ENCODE data around the gene RAB6B. TPM values are rescaled to one million over a fixed set of nuclear protein-coding genes. Genes with fewer than 3 reads are reported as not detected.

RAB6B gene
- total and polyA plus RNA-seq, 10 donors = 1.3 to 20.4 (median 8.5) TPM

DNA sequence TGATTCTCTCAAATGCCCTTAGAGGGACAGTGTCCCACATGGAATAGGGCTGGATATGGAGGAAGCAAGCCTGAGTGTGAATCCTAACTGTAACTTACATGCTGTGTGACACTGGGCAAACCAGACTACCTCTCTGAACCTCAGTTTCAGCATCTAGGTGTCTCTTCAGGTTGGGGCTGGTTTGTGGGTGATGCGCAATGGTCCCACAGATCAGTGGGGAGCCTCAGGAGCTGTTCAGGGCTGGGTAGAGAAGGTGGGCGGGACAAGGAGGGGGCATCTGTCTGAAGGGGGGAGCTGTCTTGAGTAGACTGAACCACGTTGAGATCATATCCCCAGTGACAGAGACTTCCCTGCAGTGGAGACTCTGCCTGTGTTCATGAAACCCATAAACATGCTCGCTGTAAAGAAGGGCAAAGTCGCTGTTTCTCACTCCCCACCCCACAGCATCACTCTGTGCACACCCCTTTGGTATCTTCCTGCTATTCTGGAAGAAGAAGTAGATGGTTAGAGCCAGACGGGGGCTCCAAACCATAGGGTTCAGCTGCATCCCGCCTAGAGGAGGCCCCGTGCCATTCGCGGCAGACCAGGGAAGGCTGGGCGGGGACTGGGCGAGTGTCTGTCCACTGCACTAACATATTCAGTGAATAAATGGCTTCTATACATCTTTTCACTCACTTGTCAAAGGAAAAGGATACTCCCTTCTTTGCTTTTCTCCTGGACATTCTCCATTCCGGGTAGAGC lies 61.6 kb downstream of the RAB6B start:
- Histone ChIP-seq H3K27ac (no peak overlapping the region), H3K36me3 (peaks cover 0 to 35% (median 1%) of the 10 kb centered on the region in 6 donors), H3K4me3 (no peak overlapping the region), H3K27me3 (replicated peaks in 1 of 7) (no peaks in the 10 kb centered on the region), H3K9me3 (no peaks in the 10 kb centered on the region), H3K4me1 (no peaks in the 10 kb centered on the region)
- DNase-seq = no peak
- TF ChIP-seq, protein P1, sequence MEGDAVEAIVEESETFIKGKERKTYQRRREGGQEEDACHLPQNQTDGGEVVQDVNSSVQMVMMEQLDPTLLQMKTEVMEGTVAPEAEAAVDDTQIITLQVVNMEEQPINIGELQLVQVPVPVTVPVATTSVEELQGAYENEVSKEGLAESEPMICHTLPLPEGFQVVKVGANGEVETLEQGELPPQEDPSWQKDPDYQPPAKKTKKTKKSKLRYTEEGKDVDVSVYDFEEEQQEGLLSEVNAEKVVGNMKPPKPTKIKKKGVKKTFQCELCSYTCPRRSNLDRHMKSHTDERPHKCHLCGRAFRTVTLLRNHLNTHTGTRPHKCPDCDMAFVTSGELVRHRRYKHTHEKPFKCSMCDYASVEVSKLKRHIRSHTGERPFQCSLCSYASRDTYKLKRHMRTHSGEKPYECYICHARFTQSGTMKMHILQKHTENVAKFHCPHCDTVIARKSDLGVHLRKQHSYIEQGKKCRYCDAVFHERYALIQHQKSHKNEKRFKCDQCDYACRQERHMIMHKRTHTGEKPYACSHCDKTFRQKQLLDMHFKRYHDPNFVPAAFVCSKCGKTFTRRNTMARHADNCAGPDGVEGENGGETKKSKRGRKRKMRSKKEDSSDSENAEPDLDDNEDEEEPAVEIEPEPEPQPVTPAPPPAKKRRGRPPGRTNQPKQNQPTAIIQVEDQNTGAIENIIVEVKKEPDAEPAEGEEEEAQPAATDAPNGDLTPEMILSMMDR (IDR thresholded peaks at IDR 0.05 in 8 of 11, conservative IDR thresholded peaks at IDR 0.05 in 3 of 11) = no peak
- TF ChIP-seq POLR2AphosphoS5 (IDR thresholded peaks at IDR 0.05) (no peak), POLR2A (IDR thresholded peaks at IDR 0.05) (no peak)
- 84 to 94% (median 87%) methylated on average over 13 of the region's 13 CpGs for WGBS, 5 donors
- intact Hi-C loops (cut with DNase I; ENCODE audit: low total_unique reads) = no loop called here

DNA sequence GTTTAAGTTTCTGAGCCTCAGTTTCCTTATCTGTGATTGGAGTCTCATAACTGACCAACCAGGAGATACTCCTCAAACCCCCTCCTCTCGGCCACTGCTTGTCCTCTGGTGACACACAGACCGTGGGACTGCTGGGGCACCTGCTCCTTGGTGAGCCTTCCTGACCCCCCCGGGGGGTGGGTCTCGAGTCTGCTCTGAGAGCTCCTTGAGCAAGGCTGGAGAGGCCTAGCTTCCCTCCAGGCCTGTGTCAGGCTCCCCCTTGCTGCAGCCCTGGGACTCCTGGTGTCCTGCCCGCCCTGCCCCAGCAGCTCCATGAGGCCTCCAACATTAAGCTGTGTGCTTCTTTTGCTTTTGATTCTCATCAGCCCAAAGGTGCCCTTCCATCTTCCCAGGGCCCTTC lies 62.4 kb downstream of the RAB6B start:
- Histone ChIP-seq H3K4me3 (no peak overlapping the region), H3K27me3 (replicated peaks in 1 of 7) (no peaks in the 10 kb centered on the region), H3K27ac (no peak overlapping the region), H3K4me1 (no peaks in the 10 kb centered on the region), H3K36me3 (peaks cover 0 to 28% (median 0%) of the 10 kb centered on the region in 6 donors), H3K9me3 (no peaks in the 10 kb centered on the region)
- intact Hi-C loops (cut with DNase I; ENCODE audit: low total_unique reads) = no loop called here
- WGBS, 5 donors = 86 to 95% (median 89%) methylated on average over 4 to 5 of the region's 5 CpGs
- DNase-seq = no peak
- TF ChIP-seq POLR2A (IDR thresholded peaks at IDR 0.05) = no peak
- TF ChIP-seq POLR2AphosphoS5 (IDR thresholded peaks at IDR 0.05) = no peak
- TF ChIP-seq, protein P1 (IDR thresholded peaks at IDR 0.05 in 8 of 11, conservative IDR thresholded peaks at IDR 0.05 in 3 of 11) = no peak

DNA sequence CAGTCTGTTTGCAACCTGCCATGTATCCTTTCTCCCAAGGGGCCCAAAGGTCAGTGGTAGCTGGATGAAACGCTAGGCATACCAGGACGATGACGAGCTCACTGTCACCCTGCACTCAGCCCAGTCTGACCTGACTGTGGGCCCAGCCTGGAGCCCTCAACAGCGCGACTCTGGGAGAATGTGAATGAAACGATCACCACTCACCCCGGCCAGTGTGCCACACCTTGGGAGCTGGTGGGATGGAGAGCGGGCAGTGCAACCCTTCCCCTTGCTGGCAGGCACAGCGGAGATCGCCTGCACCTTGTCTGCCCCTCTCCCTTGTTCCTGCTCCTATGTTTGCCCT lies 62.9 kb downstream of the RAB6B start:
- Histone ChIP-seq H3K4me3 (no peak overlapping the region), H3K36me3 (peaks cover 0 to 23% (median 0%) of the 10 kb centered on the region in 6 donors), H3K9me3 (no peaks in the 10 kb centered on the region), H3K4me1 (no peaks in the 10 kb centered on the region), H3K27me3 (replicated peaks in 1 of 7) (no peaks in the 10 kb centered on the region), H3K27ac (no peak overlapping the region)
- DNase-seq = no peak
- 73 to 96% (median 95%) methylated on average over 9 to 10 of the region's 10 CpGs for WGBS, 5 donors
- TF ChIP-seq POLR2A (IDR thresholded peaks at IDR 0.05) (no peak), POLR2AphosphoS5 (IDR thresholded peaks at IDR 0.05) (no peak)
- TF ChIP-seq, protein P1 (IDR thresholded peaks at IDR 0.05 in 8 of 11, conservative IDR thresholded peaks at IDR 0.05 in 3 of 11) = no peak
- intact Hi-C loops (cut with DNase I; ENCODE audit: low total_unique reads) = no loop called here

DNA sequence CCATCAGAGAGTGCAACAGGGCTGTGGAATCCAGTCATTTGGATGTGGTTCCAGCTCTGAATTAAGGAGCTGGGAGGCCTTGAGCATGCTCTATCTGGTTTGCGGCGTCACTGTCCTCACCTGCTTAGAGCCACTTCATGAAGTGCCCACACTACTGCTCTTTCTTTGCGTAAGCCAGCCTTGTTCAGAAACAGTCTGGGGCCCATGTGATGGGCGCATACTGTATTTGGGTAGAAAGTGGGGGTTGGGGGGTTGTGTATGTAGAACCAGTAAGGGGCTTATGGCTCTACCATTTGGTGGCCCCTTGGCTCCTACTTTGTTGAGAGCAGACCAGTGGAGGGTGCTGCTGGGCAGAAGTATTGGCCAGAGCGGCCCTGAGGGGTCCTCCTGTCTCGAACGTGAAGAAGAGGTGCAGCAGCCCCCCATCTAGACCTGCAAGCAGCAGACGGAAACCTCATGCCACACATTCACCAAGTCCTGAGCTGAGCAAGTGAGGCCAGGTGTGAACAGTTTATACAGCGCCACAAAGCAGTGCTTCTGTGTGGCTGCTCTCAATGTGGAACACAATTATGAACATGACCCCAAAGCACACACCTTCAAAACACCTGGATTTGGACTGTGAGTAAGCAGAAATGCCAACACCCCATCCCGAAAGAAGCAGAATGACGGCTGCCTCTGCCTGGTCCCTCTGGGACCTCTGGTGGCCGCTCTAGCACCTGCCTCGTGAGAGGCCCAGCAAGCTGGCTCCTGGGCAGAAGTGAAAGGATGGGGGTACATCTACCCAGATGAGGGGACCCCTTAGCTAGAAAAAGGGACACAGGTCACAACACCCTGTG lies 63.5 kb downstream of the RAB6B start:
- DNase-seq = no peak
- Histone ChIP-seq H3K27ac (no peak overlapping the region), H3K9me3 (no peaks in the 10 kb centered on the region), H3K36me3 (peaks cover 0 to 18% (median 0%) of the 10 kb centered on the region in 6 donors), H3K27me3 (replicated peaks in 1 of 7) (no peaks in the 10 kb centered on the region), H3K4me1 (no peaks in the 10 kb centered on the region), H3K4me3 (no peak overlapping the region)
- TF ChIP-seq POLR2A (IDR thresholded peaks at IDR 0.05) = no peak
- TF ChIP-seq POLR2AphosphoS5 (IDR thresholded peaks at IDR 0.05) = no peak
- TF ChIP-seq, protein P1 (IDR thresholded peaks at IDR 0.05 in 8 of 11, conservative IDR thresholded peaks at IDR 0.05 in 3 of 11) = no peak
- intact Hi-C loops (cut with DNase I; ENCODE audit: low total_unique reads) = no loop called here
- 67 to 82% (median 80%) methylated on average over 13 of the region's 13 CpGs for WGBS, 5 donors
